GM23338 (cell line): ENCODE results near the gene TNC. TPM values are rescaled to one million over a fixed set of nuclear protein-coding genes. Genes with fewer than 3 reads are reported as not detected.

Experiments
- ATAC-seq: fragments of 200-7000 bp; cut with Tn5 transposase; 3 replicates; pipeline ENCODE4 v1.9.1; 2020
- DNase-seq: peaks from one replicate; pipeline ENCODE4 v3.0.0-alpha.2; 2015; ENCODE audit warnings: low spot score
- H2AFZ ChIP-seq: fragments of 200-600 bp; sonication (generic); 2 replicates; pipeline ENCODE4 v1.8.0; 2016; ENCODE audit warnings: antibody characterized with exemption, mild to moderate bottlenecking, moderate library complexity
- H3F3A ChIP-seq: fragments of 200-600 bp; sonication (generic); replicated peaks from 2 replicates; pipeline ENCODE4 v1.8.0; 2017; ENCODE audit warnings: antibody characterized with exemption, mixed run types, low read depth
- H3K27ac ChIP-seq: fragments of 200-600 bp; sonication (generic); 2 replicates; pipeline ENCODE4 v1.6.1; 2016; ENCODE audit warnings: low read depth
- H3K27me3 ChIP-seq: fragments of 200-600 bp; sonication (generic); 2 replicates; pipeline ENCODE4 v1.8.0; 2016; ENCODE audit warnings: mild to moderate bottlenecking, mixed run types, moderate library complexity; ENCODE audit not compliant: insufficient read depth
- H3K36me3 ChIP-seq: fragments of 200-600 bp; sonication (generic); 2 replicates; pipeline ENCODE4 v1.8.0; 2016; ENCODE audit warnings: mild to moderate bottlenecking; ENCODE audit not compliant: insufficient read depth
- H3K4me1 ChIP-seq: fragments of 200-600 bp; sonication (generic); 2 replicates; pipeline ENCODE4 v1.8.0; 2016; ENCODE audit warnings: mild to moderate bottlenecking, moderate library complexity; ENCODE audit not compliant: insufficient read depth
- H3K4me2 ChIP-seq: fragments of 200-600 bp; sonication (generic); 2 replicates; pipeline ENCODE4 v1.7.1; 2017; ENCODE audit warnings: mixed run types
- H3K4me3 ChIP-seq: fragments of 200-600 bp; sonication (generic); 2 replicates; pipeline ENCODE4 v1.6.1; 2016; ENCODE audit warnings: mixed run types
- H3K79me2 ChIP-seq: fragments of 200-600 bp; sonication (generic); replicated peaks from 2 replicates; pipeline ENCODE4 v1.8.0; 2017; ENCODE audit warnings: mild to moderate bottlenecking; ENCODE audit not compliant: insufficient read depth
- H3K9me2 ChIP-seq: fragments of 200-600 bp; sonication (generic); 2 replicates; pipeline ENCODE4 v1.8.0; 2017; ENCODE audit not compliant: insufficient read depth
- H4K20me1 ChIP-seq: fragments of 200-600 bp; sonication (generic); replicated peaks from 2 replicates; pipeline ENCODE4 v1.8.0; 2017; ENCODE audit warnings: mild to moderate bottlenecking; ENCODE audit not compliant: insufficient read depth
- H3K27ac Mint-ChIP-seq: 2 replicates; pipeline ENCODE4 v1.8.0; 2020; ENCODE audit warnings: inconsistent platforms, mild to moderate bottlenecking, moderate library complexity, mixed read lengths
- H3K27me3 Mint-ChIP-seq: 3 replicates; pipeline ENCODE4 v1.8.0; 2022; ENCODE audit warnings: low read depth, mild to moderate bottlenecking, moderate library complexity, mixed read lengths, inconsistent platforms; ENCODE audit not compliant: insufficient read depth, poor library complexity
- H3K36me3 Mint-ChIP-seq: 3 replicates; pipeline ENCODE4 v1.8.0; 2021; ENCODE audit warnings: low read depth, mild to moderate bottlenecking, inconsistent platforms, moderate library complexity, mixed read lengths
- H3K4me1 Mint-ChIP-seq: 3 replicates; pipeline ENCODE4 v1.8.0; 2020; ENCODE audit warnings: mild to moderate bottlenecking, inconsistent platforms, mixed read lengths
- H3K4me3 Mint-ChIP-seq: 3 replicates; pipeline ENCODE4 v1.8.0; 2021; ENCODE audit warnings: moderate library complexity, mild to moderate bottlenecking, inconsistent platforms, mixed read lengths
- H3K9me3 Mint-ChIP-seq: 3 replicates; pipeline ENCODE4 v1.8.0; 2020; ENCODE audit warnings: moderate library complexity, mild to moderate bottlenecking, inconsistent platforms, mixed read lengths
- EZH2 ChIP-seq: fragments of 200-600 bp; sonication (generic); IDR thresholded peaks from one replicate; pipeline ENCODE4 v1.8.0; 2017; ENCODE audit warnings: antibody characterized with exemption, mild to moderate bottlenecking, low read depth; ENCODE audit not compliant: unreplicated experiment
- JUNB ChIP-seq: IDR thresholded peaks from one replicate; pipeline ENCODE4 v1.6.1; 2016; ENCODE audit warnings: antibody characterized with exemption; ENCODE audit not compliant: unreplicated experiment
- ZNF331 ChIP-seq: fragments of 250-450 bp; sonication (Bioruptor Pico); IDR thresholded peaks from 2 replicates; pipeline ENCODE4 v1.5.0; 2020; ENCODE audit warnings: low read depth, mild to moderate bottlenecking, moderate library complexity
- polyA plus RNA-seq: library from polyadenylated mRNA; unstranded; fragments of >200 nt; fragmentation: Nextera tagmentation; extraction: Ambion mirVana; gene quantifications from 2 replicates; pipeline ENCODE4 v1.2.1, GENCODE V29; 2016
- total RNA-seq: library from RNA; depleted of rRNA; stranded (reverse); fragments of >200 nt; shearing (Covaris generic); gene quantifications from 2 replicates; pipeline ENCODE4 v1.2.3, GENCODE V29; 2014
- TF ChIP-seq, protein P1 (sequence below), 2 experiments: fragments of 200-600 bp in 1 of 2; sonication (generic) in 1 of 2; conservative IDR thresholded peaks; 2 replicates each; pipeline versions ENCODE4 v1.5.1 to v1.6.1; 2016 to 2017; ENCODE audit warnings: antibody characterized with exemption in 2 of 2, low read depth in 2 of 2, mild to moderate bottlenecking in 2 of 2, moderate library complexity in 1 of 2
- TF ChIP-seq, protein P2 (sequence below): fragments of 250-450 bp; sonication (Bioruptor Pico); IDR thresholded peaks from 2 replicates; pipeline ENCODE4 v1.5.0; 2020; ENCODE audit warnings: mild to moderate bottlenecking, moderate library complexity

Gene TNC
- total and polyA plus RNA-seq, 2 experiments from 2014 or later = 0.89 to 2.7 TPM

DNA sequence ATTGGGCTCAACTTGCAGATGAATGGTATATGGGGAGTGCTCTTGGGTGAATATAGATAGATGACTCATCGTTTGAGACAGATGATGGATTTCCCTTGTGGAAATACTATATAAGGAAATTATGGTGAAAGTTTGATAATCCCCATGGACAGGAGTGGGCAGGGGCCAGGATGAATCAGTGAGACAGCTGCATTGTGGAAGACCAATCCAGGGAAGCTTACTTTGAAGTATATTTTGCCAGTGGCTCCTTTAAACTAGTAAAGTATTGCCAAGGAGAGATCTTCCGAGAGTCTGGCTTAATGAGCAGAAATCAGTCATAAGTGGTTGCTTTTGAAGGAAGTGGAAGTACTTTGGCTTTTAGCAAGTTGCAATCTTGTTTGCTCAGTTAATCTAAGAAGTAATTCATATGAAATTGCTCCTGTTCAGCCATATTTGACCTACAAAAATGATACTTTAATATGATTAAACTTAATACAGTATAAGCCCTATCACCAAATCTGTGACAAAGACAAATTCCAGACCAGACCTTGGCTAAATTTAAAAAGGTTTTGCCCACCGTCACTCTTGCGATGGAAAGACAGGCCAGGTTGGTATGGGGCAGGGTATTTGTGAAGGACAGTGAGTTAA lies 9.3 kb upstream of the TNC start:
- Mint-ChIP-seq H3K27me3 (no peaks in the 10 kb centered on the region), H3K27ac (no peak overlapping the region), H3K4me3 (no peak overlapping the region), H3K9me3 (peaks cover 8% of the 10 kb centered on the region; the same call in 2 of the 3 replicates), H3K36me3 (peaks cover 7% of the 10 kb centered on the region), H3K4me1 (peaks cover 9% of the 10 kb centered on the region)
- Histone ChIP-seq H3K4me1 (peaks cover 6% of the 10 kb centered on the region; the same call in 1 of the 2 replicates), H3K27ac (no peak overlapping the region), H3K9me2 (peaks cover 5% of the 10 kb centered on the region; the same call in 1 of the 2 replicates), H3K4me3 (no peak overlapping the region), H2AFZ (no peak overlapping the region), H4K20me1 (no peaks in the 10 kb centered on the region), H3K4me2 (no peak overlapping the region), H3K79me2 (no peaks in the 10 kb centered on the region), H3F3A (no peaks in the 10 kb centered on the region), H3K27me3 (no peaks in the 10 kb centered on the region), H3K36me3 (no peaks in the 10 kb centered on the region)
- ATAC-seq (no peak), DNase-seq (no peak)
- no peak for TF ChIP-seq EZH2
- no peak for TF ChIP-seq ZNF331 (CRISPR knock-in tag)
- TF ChIP-seq JUNB = no peak
- TF ChIP-seq, protein P1, sequence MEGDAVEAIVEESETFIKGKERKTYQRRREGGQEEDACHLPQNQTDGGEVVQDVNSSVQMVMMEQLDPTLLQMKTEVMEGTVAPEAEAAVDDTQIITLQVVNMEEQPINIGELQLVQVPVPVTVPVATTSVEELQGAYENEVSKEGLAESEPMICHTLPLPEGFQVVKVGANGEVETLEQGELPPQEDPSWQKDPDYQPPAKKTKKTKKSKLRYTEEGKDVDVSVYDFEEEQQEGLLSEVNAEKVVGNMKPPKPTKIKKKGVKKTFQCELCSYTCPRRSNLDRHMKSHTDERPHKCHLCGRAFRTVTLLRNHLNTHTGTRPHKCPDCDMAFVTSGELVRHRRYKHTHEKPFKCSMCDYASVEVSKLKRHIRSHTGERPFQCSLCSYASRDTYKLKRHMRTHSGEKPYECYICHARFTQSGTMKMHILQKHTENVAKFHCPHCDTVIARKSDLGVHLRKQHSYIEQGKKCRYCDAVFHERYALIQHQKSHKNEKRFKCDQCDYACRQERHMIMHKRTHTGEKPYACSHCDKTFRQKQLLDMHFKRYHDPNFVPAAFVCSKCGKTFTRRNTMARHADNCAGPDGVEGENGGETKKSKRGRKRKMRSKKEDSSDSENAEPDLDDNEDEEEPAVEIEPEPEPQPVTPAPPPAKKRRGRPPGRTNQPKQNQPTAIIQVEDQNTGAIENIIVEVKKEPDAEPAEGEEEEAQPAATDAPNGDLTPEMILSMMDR (conservative IDR thresholded peaks at IDR 0.05; ENCODE audit: low read depth in 2 of 2) = no peak
- TF ChIP-seq, protein P2, sequence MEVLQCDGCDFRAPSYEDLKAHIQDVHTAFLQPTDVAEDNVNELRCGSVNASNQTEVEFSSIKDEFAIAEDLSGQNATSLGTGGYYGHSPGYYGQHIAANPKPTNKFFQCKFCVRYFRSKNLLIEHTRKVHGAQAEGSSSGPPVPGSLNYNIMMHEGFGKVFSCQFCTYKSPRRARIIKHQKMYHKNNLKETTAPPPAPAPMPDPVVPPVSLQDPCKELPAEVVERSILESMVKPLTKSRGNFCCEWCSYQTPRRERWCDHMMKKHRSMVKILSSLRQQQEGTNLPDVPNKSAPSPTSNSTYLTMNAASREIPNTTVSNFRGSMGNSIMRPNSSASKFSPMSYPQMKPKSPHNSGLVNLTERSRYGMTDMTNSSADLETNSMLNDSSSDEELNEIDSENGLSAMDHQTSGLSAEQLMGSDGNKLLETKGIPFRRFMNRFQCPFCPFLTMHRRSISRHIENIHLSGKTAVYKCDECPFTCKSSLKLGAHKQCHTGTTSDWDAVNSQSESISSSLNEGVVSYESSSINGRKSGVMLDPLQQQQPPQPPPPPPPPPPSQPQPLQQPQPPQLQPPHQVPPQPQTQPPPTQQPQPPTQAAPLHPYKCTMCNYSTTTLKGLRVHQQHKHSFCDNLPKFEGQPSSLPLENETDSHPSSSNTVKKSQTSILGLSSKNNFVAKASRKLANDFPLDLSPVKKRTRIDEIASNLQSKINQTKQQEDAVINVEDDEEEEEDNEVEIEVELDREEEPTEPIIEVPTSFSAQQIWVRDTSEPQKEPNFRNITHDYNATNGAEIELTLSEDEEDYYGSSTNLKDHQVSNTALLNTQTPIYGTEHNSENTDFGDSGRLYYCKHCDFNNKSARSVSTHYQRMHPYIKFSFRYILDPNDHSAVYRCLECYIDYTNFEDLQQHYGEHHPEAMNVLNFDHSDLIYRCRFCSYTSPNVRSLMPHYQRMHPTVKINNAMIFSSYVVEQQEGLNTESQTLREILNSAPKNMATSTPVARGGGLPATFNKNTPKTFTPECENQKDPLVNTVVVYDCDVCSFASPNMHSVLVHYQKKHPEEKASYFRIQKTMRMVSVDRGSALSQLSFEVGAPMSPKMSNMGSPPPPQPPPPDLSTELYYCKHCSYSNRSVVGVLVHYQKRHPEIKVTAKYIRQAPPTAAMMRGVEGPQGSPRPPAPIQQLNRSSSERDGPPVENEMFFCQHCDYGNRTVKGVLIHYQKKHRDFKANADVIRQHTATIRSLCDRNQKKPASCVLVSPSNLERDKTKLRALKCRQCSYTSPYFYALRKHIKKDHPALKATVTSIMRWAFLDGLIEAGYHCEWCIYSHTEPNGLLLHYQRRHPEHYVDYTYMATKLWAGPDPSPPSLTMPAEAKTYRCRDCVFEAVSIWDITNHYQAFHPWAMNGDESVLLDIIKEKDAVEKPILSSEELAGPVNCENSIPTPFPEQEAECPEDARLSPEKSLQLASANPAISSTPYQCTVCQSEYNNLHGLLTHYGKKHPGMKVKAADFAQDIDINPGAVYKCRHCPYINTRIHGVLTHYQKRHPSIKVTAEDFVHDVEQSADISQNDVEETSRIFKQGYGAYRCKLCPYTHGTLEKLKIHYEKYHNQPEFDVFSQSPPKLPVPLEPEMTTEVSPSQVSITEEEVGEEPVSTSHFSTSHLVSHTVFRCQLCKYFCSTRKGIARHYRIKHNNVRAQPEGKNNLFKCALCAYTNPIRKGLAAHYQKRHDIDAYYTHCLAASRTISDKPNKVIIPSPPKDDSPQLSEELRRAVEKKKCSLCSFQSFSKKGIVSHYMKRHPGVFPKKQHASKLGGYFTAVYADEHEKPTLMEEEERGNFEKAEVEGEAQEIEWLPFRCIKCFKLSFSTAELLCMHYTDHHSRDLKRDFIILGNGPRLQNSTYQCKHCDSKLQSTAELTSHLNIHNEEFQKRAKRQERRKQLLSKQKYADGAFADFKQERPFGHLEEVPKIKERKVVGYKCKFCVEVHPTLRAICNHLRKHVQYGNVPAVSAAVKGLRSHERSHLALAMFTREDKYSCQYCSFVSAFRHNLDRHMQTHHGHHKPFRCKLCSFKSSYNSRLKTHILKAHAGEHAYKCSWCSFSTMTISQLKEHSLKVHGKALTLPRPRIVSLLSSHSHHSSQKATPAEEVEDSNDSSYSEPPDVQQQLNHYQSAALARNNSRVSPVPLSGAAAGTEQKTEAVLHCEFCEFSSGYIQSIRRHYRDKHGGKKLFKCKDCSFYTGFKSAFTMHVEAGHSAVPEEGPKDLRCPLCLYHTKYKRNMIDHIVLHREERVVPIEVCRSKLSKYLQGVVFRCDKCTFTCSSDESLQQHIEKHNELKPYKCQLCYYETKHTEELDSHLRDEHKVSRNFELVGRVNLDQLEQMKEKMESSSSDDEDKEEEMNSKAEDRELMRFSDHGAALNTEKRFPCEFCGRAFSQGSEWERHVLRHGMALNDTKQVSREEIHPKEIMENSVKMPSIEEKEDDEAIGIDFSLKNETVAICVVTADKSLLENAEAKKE (CRISPR knock-in tag) = no peak
